Osteoblast (primary cell): ENCODE results near the gene EFHD2. TPM values are rescaled to one million over a fixed set of nuclear protein-coding genes. Genes with fewer than 3 reads are reported as not detected.

Experiments
- DNase-seq: peaks from one replicate; pipeline ENCODE4 v3.0.0; 2011; ENCODE audit warnings: low spot score, mixed read lengths; ENCODE audit not compliant: insufficient read length; ENCODE audit errors: missing footprints
- H2AFZ ChIP-seq: 2 replicates; pipeline ENCODE4 v1.6.0; 2011; ENCODE audit warnings: mild to moderate bottlenecking, low read length
- H3K27ac ChIP-seq: 2 replicates; pipeline ENCODE4 v1.5.1; 2011; ENCODE audit warnings: mild to moderate bottlenecking, low read depth, low read length, moderate library complexity
- H3K27me3 ChIP-seq: 2 replicates; pipeline ENCODE4 v1.6.0; 2012; ENCODE audit warnings: mild to moderate bottlenecking, control low read depth, inconsistent platforms, low read length, moderate library complexity; ENCODE audit not compliant: insufficient read depth
- H3K36me3 ChIP-seq: 2 replicates; pipeline ENCODE4 v1.5.1; 2011; ENCODE audit warnings: mild to moderate bottlenecking, low read length, control low read depth, moderate library complexity; ENCODE audit not compliant: insufficient read depth
- H3K4me1 ChIP-seq: 2 replicates; pipeline ENCODE4 v1.5.1; 2011; ENCODE audit warnings: mild to moderate bottlenecking, low read length, control low read depth, moderate library complexity; ENCODE audit not compliant: insufficient read depth
- H3K4me2 ChIP-seq: 2 replicates; pipeline ENCODE4 v1.6.0; 2011; ENCODE audit warnings: mild to moderate bottlenecking, low read length; ENCODE audit not compliant: insufficient read depth
- H3K4me3 ChIP-seq: fragments of 200-600 bp; sonication (generic); 3 replicates; pipeline ENCODE4 v1.5.1; 2012; ENCODE audit warnings: mild to moderate bottlenecking, low read length, inconsistent platforms; ENCODE audit not compliant: insufficient read depth
- H3K79me2 ChIP-seq: 2 replicates; pipeline ENCODE4 v1.6.0; 2012; ENCODE audit warnings: mild to moderate bottlenecking, low read length, control low read depth, inconsistent platforms; ENCODE audit not compliant: insufficient read depth
- H3K9me3 ChIP-seq: 2 replicates; pipeline ENCODE4 v1.5.1; 2011; ENCODE audit warnings: low read depth, low read length, control low read depth
- H4K20me1 ChIP-seq: 2 replicates; pipeline ENCODE4 v1.6.0; 2012; ENCODE audit warnings: mild to moderate bottlenecking, low read length, control low read depth; ENCODE audit not compliant: insufficient read depth
- CTCF ChIP-seq: IDR thresholded peaks from 2 replicates; pipeline ENCODE4 v1.5.1; 2011; ENCODE audit warnings: mild to moderate bottlenecking, low read depth, low read length, moderate library complexity; ENCODE audit errors: extremely low read depth
- total RNA-seq: library from RNA; depleted of rRNA; stranded (reverse); fragments of >200 nt; gene quantifications from 2 replicates; pipeline ENCODE4 v1.2.3, GENCODE V29; 2012

The EFHD2 gene
- total RNA-seq, 1 donor = 35.8 TPM

GRCh38 chr1:15472587-15472986 lies 62.9 kb downstream of the EFHD2 start:
- H3K4me3 ChIP-seq = no peak overlapping the region
- H3K9me3 ChIP-seq = no peaks in the 10 kb centered on the region
- no peaks in the 10 kb centered on the region for H3K27me3 ChIP-seq
- H3K36me3 ChIP-seq = no peaks in the 10 kb centered on the region
- no peak overlapping the region for H3K4me2 ChIP-seq
- no peaks in the 10 kb centered on the region for H4K20me1 ChIP-seq
- no peak overlapping the region for H2AFZ ChIP-seq
- no peak for DNase-seq
- H3K79me2 ChIP-seq = no peaks in the 10 kb centered on the region
- H3K27ac ChIP-seq = no peak overlapping the region
- TF ChIP-seq CTCF = no peak
- no peaks in the 10 kb centered on the region for H3K4me1 ChIP-seq

- Histone ChIP-seq H3K4me2 (no peak within 1 kb of the TSS), H4K20me1 (no peaks in the 10 kb centered on the region), H3K79me2 (no peaks in the 10 kb centered on the region), H2AFZ (no peak within 1 kb of the TSS), H3K27me3 (no peaks in the 10 kb centered on the region), H3K27ac (no peak within 1 kb of the TSS), H3K4me3 (no peak within 1 kb of the TSS), H3K9me3 (no peaks in the 10 kb centered on the region), H3K4me1 (no peaks in the 10 kb centered on the region), H3K36me3 (no peaks in the 10 kb centered on the region)
- no peak for TF ChIP-seq CTCF
- DNase-seq = no peak
Measured at GRCh38 chr1:15475752-15476314, 66.1 kb downstream of the EFHD2 start, which contains the start of gene CELA2B. Gene CELA2B (plus strand): TSS chr1:15476104. CDS start chr1:15476126, 22 bp downstream.

GRCh38 chr1:15476927-15477326 lies 67.2 kb downstream of the EFHD2 start:
- Histone ChIP-seq H2AFZ (no peak overlapping the region), H3K27me3 (no peaks in the 10 kb centered on the region), H3K27ac (no peak overlapping the region), H3K4me3 (no peak overlapping the region), H3K36me3 (no peaks in the 10 kb centered on the region), H3K4me1 (no peaks in the 10 kb centered on the region), H3K79me2 (no peaks in the 10 kb centered on the region), H3K9me3 (no peaks in the 10 kb centered on the region), H3K4me2 (no peak overlapping the region), H4K20me1 (no peaks in the 10 kb centered on the region)
- no peak for DNase-seq
- no peak for TF ChIP-seq CTCF

- Histone ChIP-seq H3K9me3 (no peaks in the 10 kb centered on the region), H2AFZ (no peak overlapping the region), H3K4me3 (no peak overlapping the region), H3K79me2 (no peaks in the 10 kb centered on the region), H4K20me1 (no peaks in the 10 kb centered on the region), H3K36me3 (no peaks in the 10 kb centered on the region), H3K4me1 (no peaks in the 10 kb centered on the region), H3K4me2 (no peak overlapping the region), H3K27me3 (no peaks in the 10 kb centered on the region), H3K27ac (no peak overlapping the region)
- TF ChIP-seq CTCF = no peak
- peak; percentile 36 for DNase-seq
Measured at GRCh38 chr1:15477646-15478212, 68.0 kb downstream of the EFHD2 start.

Other genes with a start within 250 kb of the EFHD2 start
- 0.72 and 1.8 TPM in 2 replicates for gene FHAD1, start 162.7 kb upstream of the EFHD2 start, total RNA-seq
- gene CTRC, start 28.6 kb downstream of the EFHD2 start, total RNA-seq = not detected in 2 replicates
- not detected in 2 replicates for gene CELA2A, start 46.8 kb downstream of the EFHD2 start, total RNA-seq
- gene CELA2B, start 66.2 kb downstream of the EFHD2 start, total RNA-seq = 0.36 TPM in 1 of 2 replicates, not detected in the other
- gene CASP9, start 114.3 kb downstream of the EFHD2 start, total RNA-seq = 10.0 and 10.9 TPM in 2 replicates
- 19.2 and 22.4 TPM in 2 replicates for gene DNAJC16, start 117.0 kb downstream of the EFHD2 start, total RNA-seq
- gene AGMAT, start 175.2 kb downstream of the EFHD2 start, total RNA-seq = 2.2 and 2.7 TPM in 2 replicates
- 29.3 and 29.5 TPM in 2 replicates for gene DDI2, start 207.6 kb downstream of the EFHD2 start, total RNA-seq